Bronchial epithelial cell (primary cell): ENCODE data around the gene ZCCHC14. TPM values are rescaled to one million over a fixed set of nuclear protein-coding genes. Genes with fewer than 3 reads are reported as not detected.

ENCODE experiments used
- DNase-seq: peaks from one replicate; pipeline ENCODE4 v3.0.0-alpha.2; 2010; ENCODE audit warnings: low read depth
- FAIRE-seq: peaks from 2 replicates; lab custom pipeline; 2011; peaks lifted over from hg19 to GRCh38; lab: Jason Lieb, UNC
- H3K27me3 ChIP-seq: 2 replicates; pipeline ENCODE4 v1.5.1; 2011; ENCODE audit warnings: low read length; ENCODE audit not compliant: control insufficient read depth, insufficient read depth
- H3K36me3 ChIP-seq: 2 replicates; pipeline ENCODE4 v1.5.1; 2011; ENCODE audit warnings: low read length; ENCODE audit not compliant: control insufficient read depth, insufficient read depth
- H3K4me3 ChIP-seq: 2 replicates; pipeline ENCODE4 v1.5.1; 2011; ENCODE audit warnings: mild to moderate bottlenecking, low read depth, low read length, control low read depth
- CTCF ChIP-seq: IDR thresholded peaks from 2 replicates; pipeline ENCODE4 v1.5.1; 2011; ENCODE audit warnings: mild to moderate bottlenecking, moderate library complexity, low read length, control low read depth, inconsistent platforms; ENCODE audit not compliant: insufficient read depth, severe bottlenecking
- total RNA-seq: library from RNA; depleted of rRNA; stranded (reverse); fragments of >200 nt; gene quantifications from 2 replicates; pipeline ENCODE4 v1.2.1, GENCODE V29; 2014

The ZCCHC14 gene
- total RNA-seq, 1 donor from 2014 or later: 2.9 TPM

- H3K27me3 ChIP-seq: no peaks in the 10 kb centered on the region
- TF ChIP-seq CTCF: no peak
- peaks cover 1% of the 10 kb centered on the region for H3K36me3 ChIP-seq
- H3K4me3 ChIP-seq: no peak overlapping the region
- FAIRE-seq (no peak), DNase-seq (no peak)
Measured at GRCh38 chr16:87374313-87374712, 118.5 kb downstream of the ZCCHC14 start.

GRCh38 chr16:87372305-87372704 is 120.5 kb downstream of the ZCCHC14 start:
- Histone ChIP-seq H3K27me3 (no peaks in the 10 kb centered on the region), H3K4me3 (no peak overlapping the region), H3K36me3 (peaks cover 1% of the 10 kb centered on the region)
- no peak for DNase-seq
- no peak for FAIRE-seq
- TF ChIP-seq CTCF: no peak

GRCh38 chr16:87371261-87371866 is 121.5 kb downstream of the ZCCHC14 start:
- Histone ChIP-seq H3K27me3 (no peaks in the 10 kb centered on the region), H3K36me3 (peaks cover 5% of the 10 kb centered on the region), H3K4me3 (no peak overlapping the region)
- FAIRE-seq (no peak), DNase-seq (no peak)
- no peak for TF ChIP-seq CTCF

- TF ChIP-seq CTCF: no peak
- no peak for FAIRE-seq
Measured at GRCh38 chr16:87369796-87370719, 122.8 kb downstream of the ZCCHC14 start.

GRCh38 chr16:87369117-87369765 is 123.6 kb downstream of the ZCCHC14 start:
- no peak for TF ChIP-seq CTCF
- no peak for FAIRE-seq
- no peaks in the 10 kb centered on the region for H3K27me3 ChIP-seq
- H3K36me3 ChIP-seq: peaks cover 7% of the 10 kb centered on the region
- no peak for DNase-seq
- H3K4me3 ChIP-seq: no peak overlapping the region

More at GRCh38 chr16:87369796-87370719, 122.8 kb downstream of the ZCCHC14 start:
- no peaks in the 10 kb centered on the region for H3K27me3 ChIP-seq
- DNase-seq: no peak
- H3K4me3 ChIP-seq: no peak overlapping the region
- peaks cover 7% of the 10 kb centered on the region for H3K36me3 ChIP-seq
